Caco-2 (cell line): ENCODE results near the gene CMSS1. TPM values are rescaled to one million over a fixed set of nuclear protein-coding genes. Genes with fewer than 3 reads are reported as not detected.

ENCODE experiments used
- BruUV-seq: library from RNA; stranded (reverse); fragments of 400-500 nt; replicated peaks from 2 replicates; lab custom pipeline; 2021; lab: Mats Ljungman, UMichigan
- CTCF ChIA-PET: fragments of 300-600 bp; sonication (Branson Sonifier 250); formaldehyde crosslinking; loops from one replicate; lab custom pipeline; 2022; ENCODE audit warnings: antibody characterized with exemption; lab: Charles Lee
- POLR2A ChIA-PET: fragments of 300-600 bp; sonication (Branson Sonifier 250); formaldehyde crosslinking; loops from one replicate; lab custom pipeline; 2022; ENCODE audit warnings: antibody characterized with exemption; lab: Charles Lee
- DNase-seq, 2 experiments: peaks; one replicate each; pipeline versions ENCODE4 v3.0.0 to v3.0.0-alpha.2; 2020 to 2022
- H3K27me3 ChIP-seq: replicated peaks from 2 replicates; pipeline ENCODE4 v1.6.0; 2011; ENCODE audit warnings: low read length; ENCODE audit not compliant: control insufficient read depth, insufficient read depth
- H3K36me3 ChIP-seq: 2 replicates; pipeline ENCODE4 v1.5.1; 2011; ENCODE audit warnings: low read length; ENCODE audit not compliant: control insufficient read depth, insufficient read depth
- H3K4me1 ChIP-seq: fragments of 250-450 bp; sonication (Bioruptor Pico); 2 replicates; pipeline ENCODE4 v1.5.1; 2020; ENCODE audit warnings: mild to moderate bottlenecking
- H3K4me3 ChIP-seq: 2 replicates; pipeline ENCODE4 v1.5.1; 2011; ENCODE audit warnings: low read depth, mild to moderate bottlenecking, control low read depth, low read length
- H3K9me3 ChIP-seq: fragments of 250-450 bp; sonication (Bioruptor Pico); 2 replicates; pipeline ENCODE4 v1.5.1; 2020; ENCODE audit warnings: mild to moderate bottlenecking, moderate library complexity
- H3K27ac Mint-ChIP-seq: one replicate; pipeline ENCODE4 v1.8.0; 2022; ENCODE audit warnings: mixed read lengths; ENCODE audit not compliant: unreplicated experiment
- H3K27me3 Mint-ChIP-seq: one replicate; pipeline ENCODE4 v1.8.0; 2022; ENCODE audit warnings: mixed read lengths; ENCODE audit not compliant: insufficient read depth, unreplicated experiment
- H3K36me3 Mint-ChIP-seq: one replicate; pipeline ENCODE4 v1.8.0; 2022; ENCODE audit warnings: mild to moderate bottlenecking, mixed read lengths; ENCODE audit not compliant: insufficient read depth, unreplicated experiment
- H3K4me1 Mint-ChIP-seq: one replicate; pipeline ENCODE4 v1.8.0; 2022; ENCODE audit warnings: low read depth, mixed read lengths; ENCODE audit not compliant: unreplicated experiment
- H3K4me3 Mint-ChIP-seq: one replicate; pipeline ENCODE4 v1.8.0; 2022; ENCODE audit warnings: mild to moderate bottlenecking, moderate library complexity, mixed read lengths; ENCODE audit not compliant: unreplicated experiment
- H3K9me3 Mint-ChIP-seq: one replicate; pipeline ENCODE4 v1.8.0; 2022; ENCODE audit warnings: mixed read lengths; ENCODE audit not compliant: unreplicated experiment
- CTCF ChIP-seq, 2 experiments: fragments of 200-600 bp in 1 of 2; IDR thresholded peaks; 1 replicate in 1 of 2; 2 replicates in 1 of 2; pipeline versions ENCODE4 v1.5.1 to v1.8.0; 2011 to 2022; ENCODE audit warnings: antibody characterized with exemption in 1 of 2, control low read depth in 1 of 2, inconsistent platforms in 1 of 2, low read depth in 1 of 2, low read length in 1 of 2, mild to moderate bottlenecking in 1 of 2, moderate library complexity in 1 of 2; ENCODE audit not compliant: insufficient read depth in 1 of 2, severe bottlenecking in 1 of 2, unreplicated experiment in 1 of 2
- intact Hi-C: fragments of 100-400 bp; cut with micrococcal nuclease; formaldehyde crosslinking; loops from one replicate; pipeline ENCODE4 v1.10.0; 2022; ENCODE audit not compliant: unreplicated experiment
- total RNA-seq: library from RNA; stranded (reverse); gene quantifications from 2 replicates; pipeline ENCODE4 v1.2.3, GENCODE V29; 2022

The CMSS1 gene
- total RNA-seq, 1 experiment from 2014 or later, result 54.4 TPM

- CTCF ChIA-PET, result no interaction called here
Observed at GRCh38 chr3:99969136-99969535, 151.5 kb downstream of the CMSS1 start.

GRCh38 chr3:99970198-99970597 lies 152.5 kb downstream of the CMSS1 start:
- Histone ChIP-seq H3K4me3 (no peak overlapping the region), H3K36me3 (no peaks in the 10 kb centered on the region), H3K27me3 (no peaks in the 10 kb centered on the region), H3K9me3 (no peaks in the 10 kb centered on the region), H3K4me1 (peaks cover 8% of the 10 kb centered on the region)
- H3K4me1 Mint-ChIP-seq, result peaks cover 32% of the 10 kb centered on the region
- H3K27me3 Mint-ChIP-seq, result no peaks in the 10 kb centered on the region
- H3K36me3 Mint-ChIP-seq, result no peaks in the 10 kb centered on the region
- H3K27ac Mint-ChIP-seq, result no peak overlapping the region
- BruUV-seq, result no TSS peak
- no peak overlapping the region for H3K4me3 Mint-ChIP-seq
- ChIA-PET POLR2A (no interaction called here), CTCF (no interaction called here)
- H3K9me3 Mint-ChIP-seq, result peaks cover 18% of the 10 kb centered on the region
- no peak for DNase-seq
- intact Hi-C loops, result no loop called here
- TF ChIP-seq CTCF (IDR thresholded peaks at IDR 0.05; ENCODE audit: insufficient read depth in 1 of 2, low read depth in 1 of 2, low read length in 1 of 2, severe bottlenecking in 1 of 2, unreplicated experiment in 1 of 2), result no peak

More at GRCh38 chr3:99969136-99969535, 151.5 kb downstream of the CMSS1 start:
- no peaks in the 10 kb centered on the region for H3K9me3 ChIP-seq
- H3K4me3 ChIP-seq, result no peak overlapping the region
- POLR2A ChIA-PET, result no interaction called here
- H3K4me1 Mint-ChIP-seq, result peaks cover 35% of the 10 kb centered on the region
- H3K36me3 Mint-ChIP-seq, result no peaks in the 10 kb centered on the region
- peaks cover 18% of the 10 kb centered on the region for H3K4me1 ChIP-seq
- intact Hi-C loops, result loop anchor here (5.0 kb wide), 1 partner anchor 63 kb away; no protein-coding TSS in a partner anchor
- no peaks in the 10 kb centered on the region for H3K27me3 Mint-ChIP-seq
- H3K36me3 ChIP-seq, result no peaks in the 10 kb centered on the region
- H3K9me3 Mint-ChIP-seq, result peaks cover 18% of the 10 kb centered on the region
- H3K27me3 ChIP-seq, result no peaks in the 10 kb centered on the region
- H3K4me3 Mint-ChIP-seq, result no peak overlapping the region
- no peak for DNase-seq
- no peak overlapping the region for H3K27ac Mint-ChIP-seq
- TF ChIP-seq CTCF (IDR thresholded peaks at IDR 0.05; ENCODE audit: insufficient read depth in 1 of 2, low read depth in 1 of 2, low read length in 1 of 2, severe bottlenecking in 1 of 2, unreplicated experiment in 1 of 2), result no peak
- no TSS peak for BruUV-seq

- POLR2A ChIA-PET, result no interaction called here
- no peaks in the 10 kb centered on the region for H3K36me3 Mint-ChIP-seq
Observed at GRCh38 chr3:99971761-99972160, 154.1 kb downstream of the CMSS1 start.

More at GRCh38 chr3:99971761-99972160, 154.1 kb downstream of the CMSS1 start:
- no peaks in the 10 kb centered on the region for H3K27me3 ChIP-seq
- no peaks in the 10 kb centered on the region for H3K27me3 Mint-ChIP-seq
- BruUV-seq, result no TSS peak
- no peaks in the 10 kb centered on the region; the same call in 1 of the 2 replicates for H3K4me1 ChIP-seq
- no peak for TF ChIP-seq CTCF (IDR thresholded peaks at IDR 0.05; ENCODE audit: insufficient read depth in 1 of 2, low read depth in 1 of 2, low read length in 1 of 2, severe bottlenecking in 1 of 2, unreplicated experiment in 1 of 2)
- no peak for DNase-seq
- H3K36me3 ChIP-seq, result no peaks in the 10 kb centered on the region
- peaks cover 18% of the 10 kb centered on the region for H3K9me3 Mint-ChIP-seq
- intact Hi-C loops, result no loop called here
- no peaks in the 10 kb centered on the region for H3K9me3 ChIP-seq
- CTCF ChIA-PET, result no interaction called here
- no peak overlapping the region for H3K4me3 ChIP-seq
- H3K4me3 Mint-ChIP-seq, result no peak overlapping the region
- no peak overlapping the region for H3K27ac Mint-ChIP-seq
- H3K4me1 Mint-ChIP-seq, result peaks cover 35% of the 10 kb centered on the region
